Measurements from ENCODE around the gene NPAS1. TPM values are rescaled to one million over a fixed set of nuclear protein-coding genes. Genes with fewer than 3 reads are reported as not detected.

The NPAS1 gene
- total and polyA plus RNA-seq, 2 of the 13 experiments (the other 11 are each of a cell fraction or from before 2014, with no cell fraction given) = 0.35 to 2.9 TPM

- Histone ChIP-seq H3K36me3 (replicated peaks in 1 of 2; ENCODE audit: control insufficient read depth in 1 of 2, insufficient read depth in 2 of 2, low read length in 2 of 2) (peaks cover 17 to 68% of the 10 kb centered on the region in 2 experiments), H3K27me3 (ENCODE audit: control insufficient read depth in 1 of 2, insufficient read depth in 2 of 2, low read length in 2 of 2) (no peaks in the 10 kb centered on the region; a peak in 1 of 5 replicates), H3K9me3 (ENCODE audit: low read length) (no peaks in the 10 kb centered on the region), H4K20me1 (ENCODE audit: insufficient read depth, low read length) (no peaks in the 10 kb centered on the region), H3K4me1 (ENCODE audit: insufficient read depth, low read length) (peaks cover 7% of the 10 kb centered on the region), H3K79me2 (ENCODE audit: insufficient read depth, low read length) (peaks cover 5% of the 10 kb centered on the region), H3K4me2 (ENCODE audit: low read depth, low read length) (no peak overlapping the region), H2AFZ (ENCODE audit: low read length) (no peak overlapping the region), H3K4me3 (replicated peaks in 1 of 3; ENCODE audit: insufficient read depth in 1 of 3, low read depth in 2 of 3, low read length in 3 of 3) (no peak overlapping the region), H3K27ac (ENCODE audit: extremely low read length, insufficient read depth, low read length) (no peak overlapping the region), H3K9ac (ENCODE audit: insufficient read depth, low read depth, low read length) (no peak overlapping the region)
- FAIRE-seq = no peak
- BruUV-seq (replicated peaks) = no TSS peak
- TF ChIP-seq AGO2 (optimal IDR thresholded peaks at IDR 0.05; ENCODE audit: low read depth, low read length) (peak; percentile 52), ZNF891 (CRISPR knock-in tag; IDR thresholded peaks at IDR 0.05) (no peak)
- intact Hi-C loops (cut with micrococcal nuclease; ENCODE audit: unreplicated experiment) (no loop called here), in situ Hi-C loops (cut with HindIII; ENCODE audit: extremely low pct_ligation_motif_present, low pct_unique_long_range_greater_than_20kb) (loop anchor here (5.0 kb wide), 1 partner anchor 52 kb away; no protein-coding TSS in a partner anchor)
- ChIA-PET POLR2A (interaction anchor here (0.8 kb wide), 1 partner anchor 38 kb away, joined by 3 read pairs; the partner anchor contains the start of gene ZC3H4), CTCF (ENCODE audit: low intra/inter-chr PET ratio, low total read pairs) (no interaction called here)
- DNase-seq (ENCODE audit: low spot score) = no peak
- ATAC-seq = no peak
- WGBS (ENCODE audit: low lambda C conversion rate) = 98% methylated on average over 13 of the region's 15 CpGs
Measured at GRCh38 chr19:47075179-47075810, 55.7 kb downstream of the NPAS1 start.

GRCh38 chr19:47075941-47076340, 56.3 kb downstream of the NPAS1 start:
- intact Hi-C loops (cut with micrococcal nuclease; ENCODE audit: unreplicated experiment) = no loop called here
- DNase-seq (ENCODE audit: low spot score) (no peak), ATAC-seq (no peak), FAIRE-seq (no peak)
- no peak overlapping the region for H3K4me2 ChIP-seq (ENCODE audit: low read depth, low read length)
- H3K9ac ChIP-seq (ENCODE audit: insufficient read depth, low read depth, low read length) = no peak overlapping the region
- H4K20me1 ChIP-seq (ENCODE audit: insufficient read depth, low read length) = no peaks in the 10 kb centered on the region
- H3K4me1 ChIP-seq (ENCODE audit: insufficient read depth, low read length) = peaks cover 7% of the 10 kb centered on the region
- H3K4me3 ChIP-seq (replicated peaks in 1 of 3; ENCODE audit: insufficient read depth in 1 of 3, low read depth in 2 of 3, low read length in 3 of 3) = no peak overlapping the region
- no peak overlapping the region for H3K27ac ChIP-seq (ENCODE audit: extremely low read length, insufficient read depth, low read length)
- no peak overlapping the region for H2AFZ ChIP-seq (ENCODE audit: low read length)
- POLR2A ChIA-PET = interaction anchor here (0.8 to 1.5 kb wide), 2 partner anchors 20 to 37 kb away, joined by 3 read pairs; partner anchors contain the start of gene ZC3H4
- H3K36me3 ChIP-seq (replicated peaks in 1 of 2; ENCODE audit: control insufficient read depth in 1 of 2, insufficient read depth in 2 of 2, low read length in 2 of 2) = peaks cover 17 to 65% of the 10 kb centered on the region in 2 experiments
- TF ChIP-seq TOPORS (CRISPR knock-in tag; IDR thresholded peaks at IDR 0.05) = no peak
- no peak for TF ChIP-seq SKI (IDR thresholded peaks at IDR 0.05; ENCODE audit: partially characterized antibody)
- TF ChIP-seq DNMT1 (CRISPR knock-in tag; IDR thresholded peaks at IDR 0.05) = no peak
- no peak for TF ChIP-seq THYN1 (CRISPR knock-in tag; IDR thresholded peaks at IDR 0.05; ENCODE audit: borderline replicate concordance, low read depth)
- no peak for TF ChIP-seq ZNF660 (CRISPR knock-in tag; IDR thresholded peaks at IDR 0.05; ENCODE audit: borderline replicate concordance, low read depth)
- TF ChIP-seq ZNF18 (CRISPR knock-in tag; IDR thresholded peaks at IDR 0.05; ENCODE audit: insufficient replicate concordance) = no peak
- peak; percentile 7; the same call in 1 of the 2 replicates for TF ChIP-seq ZBTB33 (CRISPR knock-in tag; IDR thresholded peaks at IDR 0.05)
- no peaks in the 10 kb centered on the region; a peak in 1 of 5 replicates for H3K27me3 ChIP-seq (ENCODE audit: control insufficient read depth in 1 of 2, insufficient read depth in 2 of 2, low read length in 2 of 2)
- in situ Hi-C loops (cut with HindIII; ENCODE audit: extremely low pct_ligation_motif_present, low pct_unique_long_range_greater_than_20kb) = loop anchor here (5.0 kb wide), 1 partner anchor 51 kb away; no protein-coding TSS in a partner anchor
- WGBS (ENCODE audit: low lambda C conversion rate) = 84% methylated on average over 12 of the region's 13 CpGs
- CTCF ChIA-PET (ENCODE audit: low intra/inter-chr PET ratio, low total read pairs) = no interaction called here
- H3K79me2 ChIP-seq (ENCODE audit: insufficient read depth, low read length) = peaks cover 5% of the 10 kb centered on the region
- H3K9me3 ChIP-seq (ENCODE audit: low read length) = no peaks in the 10 kb centered on the region
- no TSS peak for BruUV-seq (replicated peaks)
